ENCODE data around the gene CDK11A.
"Not testable (repeated sequence)": the region's sequence is repeated elsewhere in the genome, so short reads cannot be mapped to it uniquely, and the experiment has no call there.

DNA sequence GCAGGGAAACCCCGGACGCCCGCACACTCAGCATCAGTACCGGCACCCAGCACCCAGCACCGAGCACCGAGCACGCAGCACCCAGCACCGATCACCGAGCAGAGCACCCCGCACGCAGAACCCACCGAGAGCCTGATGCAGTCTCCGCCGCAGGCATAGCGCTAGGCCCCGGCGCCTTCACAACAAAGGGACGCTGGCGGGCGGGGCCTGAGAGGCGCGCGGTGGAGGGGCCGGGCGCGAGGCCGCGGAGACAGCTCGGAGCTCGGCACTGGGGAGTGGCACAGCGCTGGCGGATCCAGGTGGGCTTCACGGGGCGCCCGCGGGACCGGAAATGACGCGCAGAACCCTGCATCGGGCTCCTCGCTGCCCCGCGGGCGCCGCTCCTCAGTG is 31.8 kb downstream of the CDK11A start:
- not testable (repeated sequence) for TF ChIP-seq SP1 (IDR thresholded peaks at IDR 0.05; ENCODE audit: low read depth, low read length); POLR2A (IDR thresholded peaks at IDR 0.05; ENCODE audit: control extremely low read depth in 1 of 2, low read depth in 2 of 2, low read length in 2 of 2); ASH2L (IDR thresholded peaks at IDR 0.05; ENCODE audit: low read length); YY1 (IDR thresholded peaks at IDR 0.05; ENCODE audit: low read depth, low read length); JUN (IDR thresholded peaks at IDR 0.05; ENCODE audit: low read depth, low read length); EP300 (IDR thresholded peaks at IDR 0.05; ENCODE audit: borderline replicate concordance in 1 of 2, low read depth in 2 of 2, low read length in 2 of 2); RAD21 (IDR thresholded peaks at IDR 0.05 in 1 of 2, conservative IDR thresholded peaks at IDR 0.05 in 1 of 2; ENCODE audit: low read depth in 2 of 2, low read length in 2 of 2); ZNF274 (IDR thresholded peaks at IDR 0.05; ENCODE audit: borderline replicate concordance, extremely low read depth, low read length)
- TF ChIP-seq, protein P1, sequence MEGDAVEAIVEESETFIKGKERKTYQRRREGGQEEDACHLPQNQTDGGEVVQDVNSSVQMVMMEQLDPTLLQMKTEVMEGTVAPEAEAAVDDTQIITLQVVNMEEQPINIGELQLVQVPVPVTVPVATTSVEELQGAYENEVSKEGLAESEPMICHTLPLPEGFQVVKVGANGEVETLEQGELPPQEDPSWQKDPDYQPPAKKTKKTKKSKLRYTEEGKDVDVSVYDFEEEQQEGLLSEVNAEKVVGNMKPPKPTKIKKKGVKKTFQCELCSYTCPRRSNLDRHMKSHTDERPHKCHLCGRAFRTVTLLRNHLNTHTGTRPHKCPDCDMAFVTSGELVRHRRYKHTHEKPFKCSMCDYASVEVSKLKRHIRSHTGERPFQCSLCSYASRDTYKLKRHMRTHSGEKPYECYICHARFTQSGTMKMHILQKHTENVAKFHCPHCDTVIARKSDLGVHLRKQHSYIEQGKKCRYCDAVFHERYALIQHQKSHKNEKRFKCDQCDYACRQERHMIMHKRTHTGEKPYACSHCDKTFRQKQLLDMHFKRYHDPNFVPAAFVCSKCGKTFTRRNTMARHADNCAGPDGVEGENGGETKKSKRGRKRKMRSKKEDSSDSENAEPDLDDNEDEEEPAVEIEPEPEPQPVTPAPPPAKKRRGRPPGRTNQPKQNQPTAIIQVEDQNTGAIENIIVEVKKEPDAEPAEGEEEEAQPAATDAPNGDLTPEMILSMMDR (IDR thresholded peaks at IDR 0.05; ENCODE audit: control extremely low read depth in 1 of 3, insufficient read depth in 1 of 3, low read depth in 1 of 3, low read length in 3 of 3) = not testable (repeated sequence)
